ENCODE data around the gene PNMA1. TPM values are rescaled to one million over a fixed set of nuclear protein-coding genes. Genes with fewer than 3 reads are reported as not detected.

Gene PNMA1
- total RNA-seq (10 to 100 TPM; 52.6 to 55.9 TPM), total RNA-seq (26.5 to 107 (median 63.2) reads per million in 172 experiments)
- polyA plus RNA-seq (2013, experiment 1 of 2), result 39.2 TPM
- 42.7 TPM for polyA plus RNA-seq (2013, experiment 2 of 2)

- Histone ChIP-seq H3K4me1 (ENCODE audit: insufficient read depth, low read length) (peaks cover 33% of the 10 kb centered on the region), H3K36me3 (ENCODE audit: insufficient read depth, low read length) (peaks cover 26% of the 10 kb centered on the region), H3K9me3 (ENCODE audit: control insufficient read depth in 1 of 2, insufficient read depth in 1 of 2, low read length in 2 of 2) (no peaks in the 10 kb centered on the region), H3K4me3 (ENCODE audit: low read length) (peak within 1 kb of the TSS; percentile 87), H3K27ac (ENCODE audit: low read depth in 1 of 2, low read length in 2 of 2) (peak within 1 kb of the TSS; percentile 73 to 77), H3K27me3 (ENCODE audit: control insufficient read depth in 1 of 2, insufficient read depth in 2 of 2, low read length in 2 of 2) (no peaks in the 10 kb centered on the region)
- no peak for TF ChIP-seq CTCF (IDR thresholded peaks at IDR 0.05)
- H3K27ac Mint-ChIP-seq, result peak within 1 kb of the TSS; percentile 92
- H3K9me3 Mint-ChIP-seq, result no peaks in the 10 kb centered on the region
- DNase-seq (peak; percentile 75 to 95 (median 82)), ATAC-seq (ENCODE audit: poor library complexity) (peak; percentile 68)
- CTCF ChIA-PET, result interaction anchor here (1.2 to 3.5 kb wide), 2 partner anchors 15 to 33 kb away, joined by 3 to 11 read pairs; no protein-coding TSS in a partner anchor
- intact Hi-C loops (cut with DNase I, micrococcal nuclease), result loop anchor here (1.0 to 5.0 kb wide), 5 partner anchors 39 to 303 kb away; partner anchors contain the start of genes BBOF1 (in 2 of the 2), ENTPD5 (in 2 of the 2) and RIOX1 (in 1 of the 2)
- POLR2A ChIA-PET, result interaction anchor here (0.6 to 3.8 kb wide), 16 partner anchors 9 to 236 kb away, joined by 3 to 41 read pairs (median 5); partner anchors contain the start of genes ACOT4, ACOT6, COQ6 and DNAL1
- H3K4me1 Mint-ChIP-seq (ENCODE audit: low read depth), result peaks cover 33% of the 10 kb centered on the region
- H3K4me3 Mint-ChIP-seq, result peak within 1 kb of the TSS; percentile 96
- H3K27me3 Mint-ChIP-seq, result no peaks in the 10 kb centered on the region
- H3K36me3 Mint-ChIP-seq (ENCODE audit: low read depth), result peaks cover 53% of the 10 kb centered on the region
Observed at GRCh38 chr14:73713803-73714655, at the start of gene PNMA1. PNMA1 (minus strand) TSS chr14:73714384; CDS start chr14:73713639, 745 bp downstream.

- ChIA-PET CTCF (interaction anchor here (0.8 to 1.5 kb wide), 2 partner anchors 8 to 14 kb away, joined by 3 to 6 read pairs; no protein-coding TSS in a partner anchor), POLR2A (interaction anchor here (6.3 to 20.1 kb wide), 2 partner anchors 10 to 23 kb away, joined by 138 to 430 read pairs; no protein-coding TSS in a partner anchor)
- H3K27ac ChIP-seq (ENCODE audit: low read depth in 1 of 2, low read length in 2 of 2), result peak overlapping the region in 1 of 2 donors; percentile 26
- Mint-ChIP-seq H3K9me3 (no peaks in the 10 kb centered on the region), H3K27me3 (no peaks in the 10 kb centered on the region), H3K4me1 (ENCODE audit: low read depth) (peaks cover 66% of the 10 kb centered on the region), H3K4me3 (peak overlapping the region; percentile 38), H3K27ac (peak overlapping the region; percentile 97), H3K36me3 (ENCODE audit: low read depth) (peaks cover 14% of the 10 kb centered on the region)
- peaks cover 8% of the 10 kb centered on the region for H3K36me3 ChIP-seq (ENCODE audit: insufficient read depth, low read length)
- H3K4me1 ChIP-seq (ENCODE audit: insufficient read depth, low read length), result peaks cover 76% of the 10 kb centered on the region
- H3K4me3 ChIP-seq (ENCODE audit: low read length), result no peak overlapping the region
- intact Hi-C loops (cut with DNase I, micrococcal nuclease), result no loop called here
- no peak for DNase-seq
- TF ChIP-seq CTCF (IDR thresholded peaks at IDR 0.05), result no peak
- H3K9me3 ChIP-seq (ENCODE audit: control insufficient read depth in 1 of 2, insufficient read depth in 1 of 2, low read length in 2 of 2), result no peaks in the 10 kb centered on the region
- ATAC-seq (ENCODE audit: poor library complexity), result no peak
- H3K27me3 ChIP-seq (ENCODE audit: control insufficient read depth in 1 of 2, insufficient read depth in 2 of 2, low read length in 2 of 2), result no peaks in the 10 kb centered on the region
Observed at GRCh38 chr14:73763396-73763795, 49.2 kb upstream of the PNMA1 start.

GRCh38 chr14:73762375-73762822 lies 48.2 kb upstream of the PNMA1 start:
- ATAC-seq (ENCODE audit: poor library complexity), result no peak
- peak overlapping the region; percentile 97 for H3K27ac Mint-ChIP-seq
- Histone ChIP-seq H3K9me3 (ENCODE audit: control insufficient read depth in 1 of 2, insufficient read depth in 1 of 2, low read length in 2 of 2) (no peaks in the 10 kb centered on the region), H3K36me3 (ENCODE audit: insufficient read depth, low read length) (peaks cover 8% of the 10 kb centered on the region), H3K27ac (ENCODE audit: low read depth in 1 of 2, low read length in 2 of 2) (peak overlapping the region; percentile 94 to 97), H3K27me3 (ENCODE audit: control insufficient read depth in 1 of 2, insufficient read depth in 2 of 2, low read length in 2 of 2) (no peaks in the 10 kb centered on the region), H3K4me3 (ENCODE audit: low read length) (no peak overlapping the region), H3K4me1 (ENCODE audit: insufficient read depth, low read length) (peaks cover 79% of the 10 kb centered on the region)
- TF ChIP-seq CTCF (IDR thresholded peaks at IDR 0.05), result no peak
- H3K4me3 Mint-ChIP-seq, result peak overlapping the region; percentile 32
- no peaks in the 10 kb centered on the region for H3K9me3 Mint-ChIP-seq
- H3K4me1 Mint-ChIP-seq (ENCODE audit: low read depth), result peaks cover 76% of the 10 kb centered on the region
- H3K36me3 Mint-ChIP-seq (ENCODE audit: low read depth), result peaks cover 18% of the 10 kb centered on the region
- ChIA-PET POLR2A (interaction anchor here (0.7 to 20.1 kb wide), 4 partner anchors 9 to 33 kb away, joined by 3 to 430 read pairs (median 71); no protein-coding TSS in a partner anchor), CTCF (interaction anchor here (1.0 to 1.8 kb wide), 4 partner anchors 10 to 33 kb away, joined by 3 to 7 read pairs (median 4); no protein-coding TSS in a partner anchor)
- intact Hi-C loops (cut with DNase I, micrococcal nuclease), result no loop called here
- DNase-seq, result peak in 4 of 14 experiments; percentile 31 to 69 (median 62)
- no peaks in the 10 kb centered on the region for H3K27me3 Mint-ChIP-seq
